ENCODE data around the gene FBXW5.

The FBXW5 gene, protein sequence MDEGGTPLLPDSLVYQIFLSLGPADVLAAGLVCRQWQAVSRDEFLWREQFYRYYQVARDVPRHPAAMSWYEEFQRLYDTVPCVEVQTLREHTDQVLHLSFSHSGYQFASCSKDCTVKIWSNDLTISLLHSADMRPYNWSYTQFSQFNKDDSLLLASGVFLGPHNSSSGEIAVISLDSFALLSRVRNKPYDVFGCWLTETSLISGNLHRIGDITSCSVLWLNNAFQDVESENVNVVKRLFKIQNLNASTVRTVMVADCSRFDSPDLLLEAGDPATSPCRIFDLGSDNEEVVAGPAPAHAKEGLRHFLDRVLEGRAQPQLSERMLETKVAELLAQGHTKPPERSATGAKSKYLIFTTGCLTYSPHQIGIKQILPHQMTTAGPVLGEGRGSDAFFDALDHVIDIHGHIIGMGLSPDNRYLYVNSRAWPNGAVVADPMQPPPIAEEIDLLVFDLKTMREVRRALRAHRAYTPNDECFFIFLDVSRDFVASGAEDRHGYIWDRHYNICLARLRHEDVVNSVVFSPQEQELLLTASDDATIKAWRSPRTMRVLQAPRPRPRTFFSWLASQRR

GRCh38 chr9:136944519-136945332 is at the start of gene FBXW5, which contains the start of gene C8G:
Gene FBXW5 (minus strand): TSS chr9:136944738. CDS start chr9:136944083, 655 bp downstream.
Gene C8G (plus strand): TSS chr9:136945243. CDS start chr9:136945321, 78 bp downstream.
- peak; percentile 91 for DNase-seq

GRCh38 chr9:136992819-136993369 is 48.4 kb upstream of the FBXW5 start:
- DNase-seq, result no peak

- DNase-seq, result peak; percentile 90
Measured at GRCh38 chr9:136991993-136992818, 47.7 kb upstream of the FBXW5 start, which contains the start of gene PAXX. Gene PAXX (plus strand): TSS chr9:136992422. CDS start chr9:136992444, 22 bp downstream.

- no peak for DNase-seq
Measured at GRCh38 chr9:136990242-136990911, 45.8 kb upstream of the FBXW5 start.

- no peak for DNase-seq
Measured at GRCh38 chr9:136988872-136989271, 44.3 kb upstream of the FBXW5 start.

DNA sequence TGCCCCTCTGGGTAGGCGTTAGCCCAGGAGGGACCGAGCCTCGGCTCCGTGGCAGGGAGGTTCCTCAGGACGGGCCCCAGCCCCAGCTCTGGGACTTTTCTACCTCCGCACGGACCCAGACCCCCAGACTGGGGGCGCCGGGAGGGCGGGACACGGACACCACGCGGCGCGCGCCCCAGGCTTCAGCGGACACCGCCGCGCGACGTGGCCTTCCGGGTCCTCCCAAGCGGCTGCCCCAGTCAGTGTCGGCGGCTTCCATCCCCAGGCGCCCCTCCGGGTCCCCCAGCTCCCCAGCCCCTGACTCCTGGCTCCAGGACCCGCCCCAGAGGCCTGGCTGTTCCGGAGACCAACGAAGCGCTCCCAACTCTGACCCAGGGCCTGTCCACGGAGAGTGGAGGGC is 41.3 kb upstream of the FBXW5 start:
- DNase-seq, result no peak

GRCh38 chr9:136985027-136985602 is 40.6 kb upstream of the FBXW5 start:
- no peak for DNase-seq

DNA sequence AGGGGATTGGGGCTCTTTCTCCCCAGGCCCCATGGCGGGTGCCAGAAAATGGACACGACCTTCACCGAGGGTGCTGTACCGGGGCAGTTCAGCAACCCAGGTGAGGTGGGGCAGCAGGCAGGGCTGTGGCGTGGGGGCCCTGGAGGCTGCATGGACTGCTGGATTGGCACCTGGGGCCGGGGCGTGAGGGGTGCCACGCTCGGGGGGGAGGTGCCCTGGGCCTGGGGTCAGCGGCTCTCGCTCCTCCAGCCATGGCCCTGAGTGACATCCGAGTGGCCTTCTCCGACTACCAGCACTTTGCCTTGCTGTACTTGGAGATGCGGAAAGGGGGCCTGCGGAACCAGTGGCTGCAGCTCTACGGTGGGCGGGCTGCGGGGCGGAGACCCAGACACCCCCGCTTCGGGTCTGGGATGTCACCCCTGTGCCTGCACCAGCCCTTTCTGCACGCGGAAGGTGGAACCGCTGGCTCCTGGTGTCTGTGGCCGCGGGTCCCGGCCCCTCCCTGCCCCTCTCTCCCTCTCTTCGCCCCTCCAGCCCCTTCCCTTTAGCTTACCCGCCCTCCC is 40.0 kb upstream of the FBXW5 start:
- no peak for DNase-seq

- DNase-seq, result no peak
Measured at GRCh38 chr9:136983656-136984314, 39.2 kb upstream of the FBXW5 start.

DNA sequence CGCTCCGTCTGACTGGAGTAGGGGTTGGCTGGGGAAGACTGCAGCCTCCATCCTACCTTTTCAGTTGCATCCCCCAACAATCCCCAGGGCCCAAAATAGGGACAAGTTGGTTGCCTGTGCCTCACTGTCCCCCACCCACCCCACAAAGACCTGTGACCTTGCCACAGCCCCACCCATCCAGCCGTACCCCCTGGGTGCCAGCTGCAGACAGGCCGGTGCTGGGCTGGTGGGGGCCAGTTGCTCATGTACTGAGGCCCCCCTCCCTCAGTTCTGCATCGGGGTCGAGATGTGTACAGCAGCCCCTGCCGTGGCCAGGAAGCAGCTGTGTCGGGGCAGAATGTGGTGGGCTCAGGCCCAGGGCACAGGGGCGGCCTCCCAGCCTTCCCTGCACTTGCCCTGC is 38.6 kb upstream of the FBXW5 start:
- DNase-seq, result no peak

DNA sequence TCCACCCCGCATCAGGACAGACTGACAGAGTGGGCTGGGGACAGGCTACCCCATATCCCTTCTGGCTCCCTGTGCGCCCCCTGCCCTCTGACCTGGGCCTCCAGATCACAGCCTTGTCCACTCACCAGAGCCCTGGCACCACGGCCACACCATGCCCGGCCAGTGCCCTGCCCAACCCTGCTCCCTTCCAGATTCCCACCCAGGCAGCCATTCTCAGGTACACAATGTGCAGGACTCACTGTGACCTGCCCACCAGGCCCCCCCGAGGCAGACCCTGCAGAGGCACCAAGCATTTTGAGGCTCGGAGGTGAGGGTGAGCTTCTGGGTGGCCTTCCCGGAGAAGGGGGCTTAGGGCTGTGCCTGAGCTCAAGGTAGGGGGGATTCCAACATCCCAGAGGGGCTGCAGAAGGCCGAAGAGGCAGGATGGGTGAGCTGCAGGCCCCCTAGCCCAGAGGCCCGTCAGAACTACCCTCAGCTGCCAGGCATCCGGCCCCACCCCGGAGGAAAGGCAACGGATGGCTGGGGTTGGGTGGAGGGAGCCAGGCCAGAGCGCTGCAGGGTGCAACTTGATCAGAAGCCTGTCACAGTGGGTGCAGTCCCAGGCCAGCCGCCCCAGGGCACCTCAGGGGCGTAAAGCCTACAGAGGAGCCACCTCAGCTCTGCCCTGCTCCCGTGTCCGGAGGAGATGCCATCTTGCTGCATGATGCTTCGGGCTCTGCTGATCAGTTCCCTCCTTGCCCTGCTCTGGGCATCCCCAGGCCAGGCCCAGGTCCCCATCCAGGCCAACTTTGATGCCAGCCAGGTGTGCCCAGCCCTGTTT is 37.9 kb upstream of the FBXW5 start, which contains the start of gene LCNL1:
Gene LCNL1, plus strand, starts transcription at position 762 of the 820 bp plus-strand sequence. CDS start 594 bp downstream, outside the sequence.
- DNase-seq, result no peak

GRCh38 chr9:136981588-136982231 is 37.2 kb upstream of the FBXW5 start:
- no peak for DNase-seq

- no peak for DNase-seq
Measured at GRCh38 chr9:136980669-136981478, 36.3 kb upstream of the FBXW5 start.

GRCh38 chr9:136979769-136980587 is 35.4 kb upstream of the FBXW5 start:
- no peak for DNase-seq

DNA sequence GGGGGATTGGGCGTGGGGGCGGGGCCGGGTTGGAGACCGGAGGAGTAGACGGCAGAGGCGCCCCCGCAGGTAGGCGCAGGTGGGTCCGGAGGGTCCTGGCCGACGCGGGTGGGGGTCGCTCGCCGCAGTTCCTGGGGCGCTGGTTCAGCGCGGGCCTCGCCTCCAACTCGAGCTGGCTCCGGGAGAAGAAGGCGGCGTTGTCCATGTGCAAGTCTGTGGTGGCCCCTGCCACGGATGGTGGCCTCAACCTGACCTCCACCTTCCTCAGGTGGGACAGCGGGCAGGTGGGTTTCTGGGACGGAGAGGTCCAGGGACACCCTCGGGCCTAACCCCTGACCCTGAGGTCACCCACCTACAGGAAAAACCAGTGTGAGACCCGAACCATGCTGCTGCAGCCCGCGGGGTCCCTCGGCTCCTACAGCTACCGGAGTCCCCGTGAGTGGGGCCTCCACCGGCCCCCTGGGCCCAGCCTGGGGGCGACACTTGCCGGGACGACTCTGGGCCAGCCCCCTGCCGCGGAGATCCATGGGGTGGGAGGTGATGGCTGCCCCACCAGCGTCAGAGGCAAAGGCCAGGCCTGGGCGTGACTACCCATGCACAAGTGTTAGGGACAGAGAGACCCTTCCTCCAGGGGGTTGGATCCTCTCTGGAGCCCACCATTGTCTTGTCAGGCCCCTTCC is 34.5 kb upstream of the FBXW5 start:
- DNase-seq, result no peak
